Measurements from ENCODE around the gene XXYLT1. TPM values are rescaled to one million over a fixed set of nuclear protein-coding genes. Genes with fewer than 3 reads are reported as not detected.

The XXYLT1 gene
- total RNA-seq, 4 donors from 2014 or later, result 5.4 to 18.2 (median 6.9) TPM

DNA sequence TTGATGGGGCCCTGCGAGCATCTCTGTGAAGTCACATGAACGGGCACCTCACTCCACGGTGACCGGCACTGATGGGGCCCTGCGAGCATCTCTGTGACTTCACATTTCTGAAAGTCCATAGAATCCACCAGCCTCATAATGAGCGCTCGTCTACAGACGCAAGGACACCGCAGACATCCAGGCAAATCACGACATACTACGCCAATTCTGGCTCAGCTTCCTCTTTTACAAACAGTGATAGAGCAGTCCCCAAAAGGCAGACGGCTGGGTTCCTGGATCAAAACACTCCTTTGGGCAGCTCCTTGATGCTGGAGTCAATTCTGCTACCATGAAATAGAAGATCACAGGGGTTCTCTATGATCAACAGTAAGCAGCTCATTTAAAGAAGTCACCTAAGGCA, 125.4 kb downstream of the XXYLT1 start:
- Histone ChIP-seq H3K4me3 (no peak overlapping the region), H3K27me3 (no peaks in the 10 kb centered on the region), H3K27ac (no peak overlapping the region), H3K9me3 (no peaks in the 10 kb centered on the region), H3K4me1 (peaks cover 0 to 12% (median 4%) of the 10 kb centered on the region in 4 donors), H3K36me3 (no peaks in the 10 kb centered on the region)
- no peak for TF ChIP-seq POLR2A (IDR thresholded peaks at IDR 0.05)
- TF ChIP-seq, protein P1, sequence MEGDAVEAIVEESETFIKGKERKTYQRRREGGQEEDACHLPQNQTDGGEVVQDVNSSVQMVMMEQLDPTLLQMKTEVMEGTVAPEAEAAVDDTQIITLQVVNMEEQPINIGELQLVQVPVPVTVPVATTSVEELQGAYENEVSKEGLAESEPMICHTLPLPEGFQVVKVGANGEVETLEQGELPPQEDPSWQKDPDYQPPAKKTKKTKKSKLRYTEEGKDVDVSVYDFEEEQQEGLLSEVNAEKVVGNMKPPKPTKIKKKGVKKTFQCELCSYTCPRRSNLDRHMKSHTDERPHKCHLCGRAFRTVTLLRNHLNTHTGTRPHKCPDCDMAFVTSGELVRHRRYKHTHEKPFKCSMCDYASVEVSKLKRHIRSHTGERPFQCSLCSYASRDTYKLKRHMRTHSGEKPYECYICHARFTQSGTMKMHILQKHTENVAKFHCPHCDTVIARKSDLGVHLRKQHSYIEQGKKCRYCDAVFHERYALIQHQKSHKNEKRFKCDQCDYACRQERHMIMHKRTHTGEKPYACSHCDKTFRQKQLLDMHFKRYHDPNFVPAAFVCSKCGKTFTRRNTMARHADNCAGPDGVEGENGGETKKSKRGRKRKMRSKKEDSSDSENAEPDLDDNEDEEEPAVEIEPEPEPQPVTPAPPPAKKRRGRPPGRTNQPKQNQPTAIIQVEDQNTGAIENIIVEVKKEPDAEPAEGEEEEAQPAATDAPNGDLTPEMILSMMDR (IDR thresholded peaks at IDR 0.05), result no peak
- DNase-seq, result no peak

DNA sequence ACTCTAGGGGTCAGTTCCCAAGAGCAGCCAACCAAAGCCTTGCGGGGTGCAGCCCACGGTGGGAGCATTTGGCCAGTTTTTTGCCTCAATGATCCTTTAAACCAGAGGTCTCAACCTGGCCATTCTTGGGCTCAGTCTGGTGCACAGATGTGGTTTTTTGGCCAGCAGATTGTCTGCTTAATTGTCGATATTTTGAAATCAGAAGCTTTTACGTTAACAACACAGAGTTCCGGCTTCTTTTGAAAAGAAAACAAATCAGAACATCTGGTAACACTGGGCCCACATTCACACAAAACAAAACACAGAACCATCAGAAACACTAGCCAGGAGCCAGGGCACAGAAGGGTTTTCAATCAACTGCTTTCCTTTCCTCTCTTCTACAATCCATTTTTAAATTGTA, 127.7 kb downstream of the XXYLT1 start:
- no peaks in the 10 kb centered on the region for H3K36me3 ChIP-seq
- no peak for DNase-seq
- TF ChIP-seq, protein P1 (IDR thresholded peaks at IDR 0.05), result no peak
- TF ChIP-seq POLR2A (IDR thresholded peaks at IDR 0.05), result no peak
- H3K4me1 ChIP-seq, result peaks cover 0 to 12% (median 0%) of the 10 kb centered on the region in 4 donors
- H3K9me3 ChIP-seq, result no peaks in the 10 kb centered on the region
- no peak overlapping the region for H3K27ac ChIP-seq
- no peaks in the 10 kb centered on the region for H3K27me3 ChIP-seq
- no peak overlapping the region for H3K4me3 ChIP-seq

DNA sequence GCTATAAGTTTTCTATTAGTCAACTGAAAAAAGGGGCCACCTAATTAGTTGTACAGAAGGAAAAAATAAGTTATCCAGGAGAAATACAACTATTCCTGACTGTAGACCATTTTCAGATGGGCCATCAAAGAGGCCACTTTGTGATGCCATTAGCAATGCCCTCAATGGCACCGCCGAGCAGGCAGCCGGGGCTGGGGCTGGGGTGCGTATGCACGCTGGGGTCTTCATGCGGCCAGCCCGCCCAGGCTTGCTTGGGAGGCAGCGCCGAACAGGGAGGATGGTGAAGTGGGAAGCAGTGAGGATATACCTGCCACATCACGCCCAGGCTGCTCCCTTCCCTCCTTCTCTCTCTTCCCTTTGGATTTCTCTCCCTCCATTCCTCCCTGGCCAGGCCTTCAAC, 128.4 kb downstream of the XXYLT1 start:
- TF ChIP-seq POLR2A (IDR thresholded peaks at IDR 0.05), result no peak
- TF ChIP-seq, protein P1 (IDR thresholded peaks at IDR 0.05), result no peak
- no peak overlapping the region for H3K4me3 ChIP-seq
- no peaks in the 10 kb centered on the region for H3K9me3 ChIP-seq
- H3K36me3 ChIP-seq, result no peaks in the 10 kb centered on the region
- H3K4me1 ChIP-seq, result peaks cover 0 to 8% (median 0%) of the 10 kb centered on the region in 4 donors
- no peaks in the 10 kb centered on the region for H3K27me3 ChIP-seq
- DNase-seq, result no peak
- no peak overlapping the region for H3K27ac ChIP-seq

DNA sequence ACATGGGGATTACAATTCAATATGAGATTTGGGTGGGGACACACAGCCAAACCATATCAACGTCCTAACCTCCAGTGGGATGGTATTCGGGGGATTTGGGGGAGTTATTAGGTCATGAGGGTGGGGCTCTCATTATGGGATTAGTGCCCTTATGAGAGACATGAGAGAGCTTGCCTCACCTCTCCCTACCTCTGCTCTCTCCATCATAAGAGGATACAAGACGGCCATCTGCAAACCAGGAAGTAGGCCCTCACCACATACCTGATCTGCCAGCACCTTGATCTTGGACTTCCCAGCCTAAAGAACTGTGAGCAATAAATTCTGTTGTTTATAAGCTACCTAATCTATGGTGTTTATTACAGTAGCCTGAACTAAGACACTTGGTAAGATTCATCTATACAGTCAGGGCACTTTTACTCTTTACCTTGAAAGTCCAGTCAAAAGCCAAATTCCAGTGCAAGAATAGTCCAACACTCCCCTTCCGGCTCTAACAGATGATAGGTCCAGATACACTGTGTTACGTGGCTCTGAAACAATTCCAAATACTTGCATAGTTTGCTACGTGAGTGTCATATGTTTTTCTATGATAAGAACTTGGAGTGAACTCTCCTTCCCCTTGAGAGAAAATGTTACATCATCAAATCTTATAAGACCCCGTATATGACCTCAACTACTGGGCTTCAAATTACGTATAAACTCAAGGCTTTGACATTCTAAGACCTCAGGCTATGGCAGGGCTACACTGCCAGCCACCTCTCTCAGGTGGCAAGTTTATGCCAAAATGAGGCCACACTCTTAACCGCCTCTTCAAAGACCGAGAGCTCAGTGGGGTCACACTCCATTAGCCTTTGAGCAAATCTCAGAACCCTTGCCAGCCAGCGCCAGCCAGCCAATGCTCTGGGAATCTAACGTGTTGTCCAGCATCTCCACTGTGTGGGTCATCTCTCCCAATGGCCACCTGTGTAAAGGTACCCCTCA, 129.9 kb downstream of the XXYLT1 start:
- Histone ChIP-seq H3K27ac (no peak overlapping the region), H3K9me3 (no peaks in the 10 kb centered on the region), H3K27me3 (no peaks in the 10 kb centered on the region), H3K4me3 (no peak overlapping the region), H3K4me1 (no peaks in the 10 kb centered on the region), H3K36me3 (no peaks in the 10 kb centered on the region)
- TF ChIP-seq, protein P1 (IDR thresholded peaks at IDR 0.05), result no peak
- no peak for TF ChIP-seq POLR2A (IDR thresholded peaks at IDR 0.05)
- DNase-seq, result no peak

DNA sequence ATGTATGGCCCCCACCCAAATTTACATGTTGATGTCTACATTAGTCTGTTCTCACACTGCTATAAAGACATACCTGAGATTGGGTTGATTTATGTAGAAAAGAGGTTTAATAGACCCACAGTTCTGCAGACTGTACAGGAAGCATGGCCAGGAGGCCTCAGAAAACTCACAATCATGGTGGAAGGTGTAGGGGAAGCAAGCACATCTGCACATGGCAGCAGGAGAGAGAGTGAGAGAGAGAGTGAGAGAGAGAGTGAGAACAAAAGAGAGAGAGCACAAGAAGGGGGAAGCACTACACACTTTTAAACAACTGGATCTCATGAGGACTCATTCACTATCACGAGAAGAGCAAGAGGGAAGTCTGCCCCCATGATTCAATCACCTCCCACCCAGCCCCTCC, 130.5 kb downstream of the XXYLT1 start:
- no peaks in the 10 kb centered on the region for H3K9me3 ChIP-seq
- no peak overlapping the region for H3K4me3 ChIP-seq
- H3K36me3 ChIP-seq, result no peaks in the 10 kb centered on the region
- TF ChIP-seq POLR2A (IDR thresholded peaks at IDR 0.05), result no peak
- TF ChIP-seq, protein P1 (IDR thresholded peaks at IDR 0.05), result no peak
- H3K27ac ChIP-seq, result no peak overlapping the region
- DNase-seq, result no peak
- H3K27me3 ChIP-seq, result no peaks in the 10 kb centered on the region
- H3K4me1 ChIP-seq, result no peaks in the 10 kb centered on the region
